HepG2 (cell line): ENCODE results near the gene SPAG6. TPM values are rescaled to one million over a fixed set of nuclear protein-coding genes. Genes with fewer than 3 reads are reported as not detected.

ENCODE experiments used
- ATAC-seq: fragments of 200-7000 bp; cut with Tn5 transposase; 3 replicates; pipeline ENCODE4 v1.9.1; 2020; ENCODE audit warnings: mild to moderate bottlenecking, moderate library complexity
- BruUV-seq: library from RNA; stranded (reverse); fragments of 400-500 nt; replicated peaks from 2 replicates; lab custom pipeline; 2021; lab: Mats Ljungman, UMichigan
- CTCF ChIA-PET: fragments of 300-600 bp; formaldehyde crosslinking; extraction: SDS; loops from one replicate; lab custom pipeline; 2021; ENCODE audit warnings: low total read pairs, inconsistent platforms, low intra/inter-chr PET ratio; lab: Yijun Ruan, JAX
- POLR2A ChIA-PET: fragments of 350-600 bp; sonication (Branson Sonifier 250); formaldehyde crosslinking; loops from one replicate; lab custom pipeline; 2020; ENCODE audit warnings: antibody characterized with exemption, inconsistent platforms; lab: Yijun Ruan, JAX
- DNase-seq: peaks from one replicate; pipeline ENCODE4 v3.0.0-alpha.2; 2015; ENCODE audit warnings: low spot score
- FAIRE-seq: peaks from 3 replicates; lab custom pipeline; 2011; peaks lifted over from hg19 to GRCh38; lab: Jason Lieb, UNC
- H2AFZ ChIP-seq: one replicate; pipeline ENCODE4 v1.6.1; 2011; ENCODE audit warnings: low read length, inconsistent platforms
- H3K27ac ChIP-seq: fragments of 300-600 bp; 3 replicates; pipeline ENCODE4 v1.8.0; 2011; ENCODE audit warnings: mixed run types, mild to moderate bottlenecking, mixed read lengths, low read length, inconsistent platforms; ENCODE audit not compliant: insufficient read depth; ENCODE audit errors: extremely low read length
- H3K27me3 ChIP-seq, 2 experiments: fragments of 200-600 bp in 1 of 2; 2 replicates in 1 of 2; 3 replicates in 1 of 2; pipeline versions ENCODE4 v1.6.0 to v1.8.0; 2011; ENCODE audit warnings: low read length in 2 of 2, mild to moderate bottlenecking in 2 of 2, moderate library complexity in 2 of 2, inconsistent platforms in 1 of 2; ENCODE audit not compliant: insufficient read depth in 2 of 2, control insufficient read depth in 1 of 2
- H3K36me3 ChIP-seq, 2 experiments: fragments of 200-600 bp in 1 of 2; replicated peaks in 1 of 2; 2 replicates in 1 of 2; 3 replicates in 1 of 2; pipeline versions ENCODE4 v1.5.1 to v1.8.0; 2011; ENCODE audit warnings: low read length in 2 of 2, inconsistent platforms in 1 of 2; ENCODE audit not compliant: insufficient read depth in 2 of 2, control insufficient read depth in 1 of 2
- H3K4me1 ChIP-seq: 2 replicates; pipeline ENCODE4 v1.5.1; 2012; ENCODE audit warnings: low read length, inconsistent platforms; ENCODE audit not compliant: insufficient read depth
- H3K4me2 ChIP-seq: 2 replicates; pipeline ENCODE4 v1.6.0; 2011; ENCODE audit warnings: low read depth, low read length, inconsistent platforms
- H3K4me3 ChIP-seq, 3 experiments: fragments of 200-600 bp in 1 of 3; sonication (generic), shearing (Covaris generic) in 1 of 3; replicated peaks in 1 of 3; 2 replicates each; pipeline ENCODE4 v1.5.1; 2011 to 2016; ENCODE audit warnings: low read length in 3 of 3, inconsistent platforms in 2 of 3, low read depth in 2 of 3, mild to moderate bottlenecking in 2 of 3, control low read depth in 1 of 3, mixed read lengths in 1 of 3; ENCODE audit not compliant: insufficient read depth in 1 of 3
- H3K79me2 ChIP-seq: one replicate; pipeline ENCODE4 v1.6.1; 2011; ENCODE audit warnings: low read length, inconsistent platforms; ENCODE audit not compliant: insufficient read depth
- H3K9ac ChIP-seq: 2 replicates; pipeline ENCODE4 v1.6.0; 2011; ENCODE audit warnings: mild to moderate bottlenecking, low read depth, low read length, inconsistent platforms; ENCODE audit not compliant: insufficient read depth
- H3K9me3 ChIP-seq: 2 replicates; pipeline ENCODE4 v1.5.1; 2012; ENCODE audit warnings: mild to moderate bottlenecking, low read length
- H4K20me1 ChIP-seq: 2 replicates; pipeline ENCODE4 v1.6.0; 2011; ENCODE audit warnings: inconsistent platforms, mild to moderate bottlenecking, low read length, moderate library complexity; ENCODE audit not compliant: insufficient read depth
- CAMTA2 ChIP-seq: sonication (generic); formaldehyde crosslinking; IDR thresholded peaks from 2 replicates; pipeline ENCODE4 v1.4.0; 2020; ENCODE audit warnings: mild to moderate bottlenecking, missing genetic modification reagents, borderline replicate concordance
- CTCF ChIP-seq: sonication (generic); formaldehyde crosslinking; IDR thresholded peaks from 2 replicates; pipeline ENCODE4 v1.5.0; 2020; ENCODE audit warnings: mild to moderate bottlenecking, missing genetic modification reagents, moderate library complexity
- DDIT3 ChIP-seq: sonication (generic); formaldehyde crosslinking; IDR thresholded peaks from 2 replicates; pipeline ENCODE4 v1.4.0; 2020; ENCODE audit warnings: mild to moderate bottlenecking, missing genetic modification reagents
- ESRRA ChIP-seq: sonication (generic); formaldehyde crosslinking; IDR thresholded peaks from 2 replicates; pipeline ENCODE4 v1.5.1; 2020; ENCODE audit warnings: mild to moderate bottlenecking, low read depth, missing genetic modification reagents
- KDM3A ChIP-seq: IDR thresholded peaks from 2 replicates; pipeline ENCODE4 v1.6.1; 2018; ENCODE audit warnings: low read depth, missing compliant biosample characterization
- KDM4B ChIP-seq: sonication (generic); formaldehyde crosslinking; IDR thresholded peaks from 2 replicates; pipeline ENCODE4 v1.4.0; 2020; ENCODE audit warnings: missing genetic modification reagents
- PRPF4 ChIP-seq: fragments of 200-400 bp; formaldehyde crosslinking; IDR thresholded peaks from 2 replicates; pipeline ENCODE4 v1.6.1; 2016; ENCODE audit warnings: low read length, low read depth; ENCODE audit not compliant: poor library complexity, severe bottlenecking
- RFX1 ChIP-seq: fragments of 450-650 bp; IDR thresholded peaks from 2 replicates; pipeline ENCODE4 v1.6.1; 2017
- ZFP36L2 ChIP-seq: sonication (generic); formaldehyde crosslinking; IDR thresholded peaks from 2 replicates; pipeline ENCODE4 v1.4.0; 2020; ENCODE audit warnings: missing genetic modification reagents
- ZNF407 ChIP-seq: sonication (generic); formaldehyde crosslinking; IDR thresholded peaks from one replicate; pipeline ENCODE4 v1.5.1; 2020; ENCODE audit warnings: mild to moderate bottlenecking, missing genetic modification reagents; ENCODE audit errors: not compliant biosample characterization
- ZNF605 ChIP-seq: sonication (generic); formaldehyde crosslinking; IDR thresholded peaks from 2 replicates; pipeline ENCODE4 v1.8.0; 2022; ENCODE audit warnings: mild to moderate bottlenecking, missing genetic modification reagents
- ZSCAN21 ChIP-seq: sonication (generic); formaldehyde crosslinking; IDR thresholded peaks from 2 replicates; pipeline ENCODE4 v1.8.0; 2022; ENCODE audit warnings: mild to moderate bottlenecking, missing genetic modification reagents, moderate library complexity, borderline replicate concordance
- ZSCAN31 ChIP-seq: sonication (generic); formaldehyde crosslinking; IDR thresholded peaks from 2 replicates; pipeline ENCODE4 v1.5.0; 2020; ENCODE audit warnings: low read depth, mild to moderate bottlenecking, missing genetic modification reagents
- WGBS: methylation state at CpG from one replicate; pipeline ENCODE4 v1.1.6; 2017; ENCODE audit warnings: low lambda C conversion rate; 5-methylcytosine and 5-hydroxymethylcytosine counted together
- in situ Hi-C: cut with HindIII; loops from 2 replicates; pipeline ENCODE4 v1.10.0; 2017; ENCODE audit warnings: low pct_unique_long_range_greater_than_20kb; ENCODE audit not compliant: extremely low pct_ligation_motif_present
- intact Hi-C: fragments of 100-400 bp; cut with micrococcal nuclease; formaldehyde crosslinking; loops from one replicate; pipeline ENCODE4 v1.10.0; 2022; ENCODE audit not compliant: unreplicated experiment
- polyA plus RNA-seq, 8 experiments: library from polyadenylated mRNA; depleted of rRNA in 3 of 8; stranded (reverse) in 7 of 8; unstranded in 1 of 8; fragments of >200 nt; fragmentation: Illumina TruSeq in 4 of 8; extraction: Trizol in 4 of 8; gene quantifications; 2 replicates each; pipeline versions ENCODE4 v1.2.1 to v1.2.3, GENCODE V29; 2011 to 2016; ENCODE audit warnings: low read depth in 4 of 8, missing spikeins in 1 of 8, mixed read lengths in 1 of 8; ENCODE audit not compliant: insufficient read depth in 1 of 8
- total RNA-seq, 5 experiments: library from RNA; depleted of rRNA; stranded (reverse); fragments of >200 nt; fragmentation: Illumina TruSeq; extraction: Trizol; gene quantifications; 2 replicates each; pipeline ENCODE4 v1.2.3, GENCODE V29; 2016; ENCODE audit warnings: low read depth in 1 of 5
- TF ChIP-seq, protein P1 (sequence below): sonication (generic); formaldehyde crosslinking; IDR thresholded peaks from 2 replicates; pipeline ENCODE4 v1.5.0; 2020; ENCODE audit warnings: missing genetic modification reagents

SPAG6 gene
- total and polyA plus RNA-seq, 2 of the 13 experiments (the other 11 are each of a cell fraction or from before 2014, with no cell fraction given), result not detected

DNA sequence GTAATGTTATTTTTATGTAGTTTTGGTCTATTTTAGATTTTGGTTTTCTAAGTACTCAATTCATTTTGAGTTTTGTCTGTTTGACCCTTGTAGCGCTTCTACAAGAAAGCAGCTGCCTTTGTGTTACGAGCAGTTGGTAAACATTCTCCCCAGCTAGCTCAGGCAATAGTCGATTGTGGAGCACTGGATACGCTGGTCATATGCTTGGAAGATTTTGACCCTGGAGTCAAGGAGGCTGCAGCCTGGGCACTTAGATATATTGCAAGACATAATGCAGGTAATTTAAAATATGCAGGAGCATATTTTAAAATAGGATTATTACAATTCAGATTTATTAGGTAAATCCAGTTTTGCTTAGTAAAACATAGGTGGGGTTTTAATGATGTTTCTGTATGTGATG is 23.1 kb downstream of the SPAG6 start (continued):
- TF ChIP-seq KDM3A, result no peak
- TF ChIP-seq, protein P1, sequence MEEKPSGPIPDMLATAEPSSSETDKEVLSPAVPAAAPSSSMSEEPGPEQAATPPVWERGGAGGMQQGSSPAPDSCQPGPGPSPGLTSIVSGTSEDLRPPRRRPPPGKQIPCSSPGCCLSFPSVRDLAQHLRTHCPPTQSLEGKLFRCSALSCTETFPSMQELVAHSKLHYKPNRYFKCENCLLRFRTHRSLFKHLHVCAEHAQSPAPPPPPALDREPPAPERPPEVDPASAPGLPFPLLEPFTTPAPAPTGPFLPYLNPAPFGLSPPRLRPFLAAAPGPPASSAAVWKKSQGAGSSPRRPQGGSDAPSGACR (CRISPR knock-in tag), result no peak
- TF ChIP-seq RFX1, result no peak
- TF ChIP-seq ZSCAN31 (CRISPR knock-in tag), result no peak

DNA sequence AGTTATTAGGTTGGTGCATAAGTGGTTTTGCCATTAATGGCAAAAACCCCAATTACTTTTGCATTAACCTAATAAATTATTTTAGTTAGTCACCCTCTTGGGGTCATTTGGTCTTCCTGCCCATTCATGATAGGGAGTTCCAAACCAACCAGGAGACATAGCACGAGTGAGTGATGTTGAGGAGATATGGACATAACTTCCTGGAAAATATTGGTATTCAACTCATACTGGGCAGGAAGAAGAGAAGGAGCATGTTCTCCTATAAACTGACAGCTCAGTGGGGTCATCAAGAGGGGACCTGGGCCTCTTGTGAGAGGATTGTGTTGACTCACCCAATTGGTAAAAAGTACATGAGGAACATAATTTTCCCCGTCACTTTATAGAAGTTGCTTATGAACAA is 23.7 kb downstream of the SPAG6 start:
- intact Hi-C loops, result no loop called here
- H3K36me3 ChIP-seq, result no peaks in the 10 kb centered on the region
- no peak for FAIRE-seq
- CTCF ChIA-PET, result no interaction called here
- DNase-seq, result no peak
- H3K79me2 ChIP-seq, result no peaks in the 10 kb centered on the region
- WGBS, result 18% methylated on average over 2 of the region's 2 CpGs
- H2AFZ ChIP-seq, result no peak overlapping the region
- no TSS peak for BruUV-seq
- H4K20me1 ChIP-seq, result no peaks in the 10 kb centered on the region
- H3K9me3 ChIP-seq, result no peaks in the 10 kb centered on the region
- in situ Hi-C loops, result no loop called here
- no peak overlapping the region for H3K27ac ChIP-seq
- H3K4me2 ChIP-seq, result no peak overlapping the region
- no peak for ATAC-seq
- no peak overlapping the region for H3K4me3 ChIP-seq
- no peaks in the 10 kb centered on the region for H3K4me1 ChIP-seq
- H3K27me3 ChIP-seq, result no peaks in the 10 kb centered on the region
- POLR2A ChIA-PET, result no interaction called here
- no peak overlapping the region for H3K9ac ChIP-seq
- TF ChIP-seq ZNF407 (CRISPR knock-in tag) (no peak), PRPF4 (no peak), CAMTA2 (CRISPR knock-in tag) (no peak), ZFP36L2 (CRISPR knock-in tag) (no peak), KDM4B (CRISPR knock-in tag) (no peak), ZSCAN21 (CRISPR knock-in tag) (no peak), ESRRA (CRISPR knock-in tag) (no peak), CTCF (no peak), DDIT3 (no peak), ZNF605 (CRISPR knock-in tag) (no peak)
